Thoracic aorta (tissue), 2 donors: Measurements from ENCODE around the gene TCEAL8. TPM values are rescaled to one million over a fixed set of nuclear protein-coding genes. Genes with fewer than 3 reads are reported as not detected.

Source experiments
- ATAC-seq: fragments of 150-250 bp; one replicate; pipeline ENCODE4 v1.8.0; 2017; ENCODE audit warnings: low read depth; ENCODE audit not compliant: insufficient number of reproducible peaks, low FRiP score
- DNase-seq: peaks from one replicate; pipeline ENCODE4 v3.0.0-alpha.2; 2020; ENCODE audit warnings: low spot score
- H3K27ac ChIP-seq, 2 donors: fragments of 200-600 bp; sonication (generic); 1 replicate in 1 of 2; 2 replicates in 1 of 2; pipeline ENCODE4 v1.5.1; 2016; ENCODE audit warnings: mild to moderate bottlenecking in 2 of 2, moderate library complexity in 2 of 2
- H3K27me3 ChIP-seq: fragments of 200-600 bp; sonication (generic); replicated peaks from 2 replicates; pipeline ENCODE4 v1.6.0; 2016; ENCODE audit warnings: mild to moderate bottlenecking; ENCODE audit not compliant: insufficient read depth
- H3K36me3 ChIP-seq: fragments of 200-600 bp; sonication (generic); one replicate; pipeline ENCODE4 v1.5.1; 2016
- H3K4me1 ChIP-seq, 2 donors: fragments of 200-600 bp; sonication (generic); 1 replicate in 1 of 2; 2 replicates in 1 of 2; pipeline versions ENCODE4 v1.5.1 to v1.6.0; 2016; ENCODE audit warnings: low read depth in 2 of 2, mild to moderate bottlenecking in 1 of 2; ENCODE audit not compliant: control insufficient read depth in 1 of 2
- H3K4me3 ChIP-seq: fragments of 200-600 bp; sonication (generic); 2 replicates; pipeline ENCODE4 v1.5.1; 2016; ENCODE audit warnings: mild to moderate bottlenecking
- H3K9me3 ChIP-seq: fragments of 200-600 bp; sonication (generic); 2 replicates; pipeline ENCODE4 v1.5.1; 2016
- CTCF ChIP-seq: fragments of 200-600 bp; sonication (generic); IDR thresholded peaks from one replicate; pipeline ENCODE4 v1.5.1; 2019; ENCODE audit warnings: antibody characterized with exemption
- total RNA-seq, 2 donors: library from RNA; depleted of rRNA; stranded (reverse); fragments of >200 nt; gene quantifications; one replicate each; pipeline versions ENCODE4 v1.1.0 to v1.2.3, GENCODE V29; 2016

The TCEAL8 gene
- total RNA-seq, 2 donors from 2014 or later, result 58.4 to 59.4 TPM

- no peaks in the 10 kb centered on the region for H3K27me3 ChIP-seq
- no peaks in the 10 kb centered on the region for H3K4me1 ChIP-seq
- H3K27ac ChIP-seq, result peak overlapping the region; percentile 84 to 89
- H3K36me3 ChIP-seq, result no peaks in the 10 kb centered on the region
- ATAC-seq (no peak), DNase-seq (no peak)
- TF ChIP-seq CTCF, result no peak
- peak overlapping the region; percentile 88 for H3K4me3 ChIP-seq
- no peaks in the 10 kb centered on the region for H3K9me3 ChIP-seq
These were observed 1.3 kb downstream of the TCEAL8 start for GRCh38 chrX:103253608-103254007.

- H3K27me3 ChIP-seq, result no peaks in the 10 kb centered on the region
- no peak for ATAC-seq
- no peak overlapping the region for H3K4me3 ChIP-seq
- DNase-seq, result no peak
- no peaks in the 10 kb centered on the region for H3K4me1 ChIP-seq
- H3K9me3 ChIP-seq, result no peaks in the 10 kb centered on the region
- H3K27ac ChIP-seq, result no peak overlapping the region
- TF ChIP-seq CTCF, result no peak
- H3K36me3 ChIP-seq, result no peaks in the 10 kb centered on the region
These were observed 4.0 kb downstream of the TCEAL8 start for GRCh38 chrX:103250977-103251376.

- no peak overlapping the region for H3K27ac ChIP-seq
- H3K4me1 ChIP-seq, result no peaks in the 10 kb centered on the region
- no peaks in the 10 kb centered on the region for H3K36me3 ChIP-seq
- no peak for TF ChIP-seq CTCF
- DNase-seq, result no peak
- H3K9me3 ChIP-seq, result no peaks in the 10 kb centered on the region
- H3K4me3 ChIP-seq, result no peak overlapping the region
- H3K27me3 ChIP-seq, result no peaks in the 10 kb centered on the region
- no peak for ATAC-seq
These were observed 5.2 kb downstream of the TCEAL8 start for GRCh38 chrX:103249805-103250204.

GRCh38 chrX:103248553-103248952, 6.4 kb downstream of the TCEAL8 start:
- no peaks in the 10 kb centered on the region for H3K27me3 ChIP-seq
- no peaks in the 10 kb centered on the region for H3K36me3 ChIP-seq
- H3K4me3 ChIP-seq, result no peak overlapping the region
- ATAC-seq (no peak), DNase-seq (no peak)
- H3K9me3 ChIP-seq, result no peaks in the 10 kb centered on the region
- no peaks in the 10 kb centered on the region for H3K4me1 ChIP-seq
- TF ChIP-seq CTCF, result peak; percentile 20
- no peak overlapping the region for H3K27ac ChIP-seq

- DNase-seq, result no peak
- Histone ChIP-seq H3K4me3 (no peak overlapping the region), H3K4me1 (no peaks in the 10 kb centered on the region), H3K9me3 (no peaks in the 10 kb centered on the region), H3K27me3 (no peaks in the 10 kb centered on the region), H3K36me3 (no peaks in the 10 kb centered on the region), H3K27ac (no peak overlapping the region)
- ATAC-seq, result no peak
- TF ChIP-seq CTCF, result no peak
These were observed 14.8 kb downstream of the TCEAL8 start for GRCh38 chrX:103240155-103240554.
